Measurements from ENCODE around the gene HOXD4.
A peak's percentile ranks its signal among the peaks of the same experiment; 100 is the strongest.

Gene HOXD4

GRCh38 chr2:176124947-176125771 lies 26.2 kb upstream of the HOXD4 start:
- DNase-seq (ENCODE audit: low read depth), result no peak
- no peak for TF ChIP-seq CTCF (IDR thresholded peaks at IDR 0.05; ENCODE audit: low read depth, low read length, missing control alignments)

GRCh38 chr2:176125772-176126054 lies 25.6 kb upstream of the HOXD4 start:
- no peak overlapping the region for H3K4me3 ChIP-seq (ENCODE audit: low read depth, low read length)
- DNase-seq (ENCODE audit: low read depth), result no peak

More at GRCh38 chr2:176124947-176125771, 26.2 kb upstream of the HOXD4 start:
- H3K4me3 ChIP-seq (ENCODE audit: low read depth, low read length), result no peak overlapping the region

GRCh38 chr2:176126929-176127773 lies 24.2 kb upstream of the HOXD4 start:
- DNase-seq (ENCODE audit: low read depth), result no peak
- peak; percentile 70 for TF ChIP-seq CTCF (IDR thresholded peaks at IDR 0.05; ENCODE audit: low read depth, low read length, missing control alignments)
- no peak overlapping the region for H3K4me3 ChIP-seq (ENCODE audit: low read depth, low read length)

More at GRCh38 chr2:176125772-176126054, 25.6 kb upstream of the HOXD4 start:
- no peak for TF ChIP-seq CTCF (IDR thresholded peaks at IDR 0.05; ENCODE audit: low read depth, low read length, missing control alignments)

- TF ChIP-seq CTCF (IDR thresholded peaks at IDR 0.05; ENCODE audit: low read depth, low read length, missing control alignments), result no peak
- no peak overlapping the region for H3K4me3 ChIP-seq (ENCODE audit: low read depth, low read length)
- no peak for DNase-seq (ENCODE audit: low read depth)
These were observed 23.6 kb upstream of the HOXD4 start for GRCh38 chr2:176127774-176128072.

GRCh38 chr2:176128172-176128981 lies 23.0 kb upstream of the HOXD4 start:
- DNase-seq (ENCODE audit: low read depth), result no peak
- no peak overlapping the region for H3K4me3 ChIP-seq (ENCODE audit: low read depth, low read length)
- no peak for TF ChIP-seq CTCF (IDR thresholded peaks at IDR 0.05; ENCODE audit: low read depth, low read length, missing control alignments)

- H3K4me3 ChIP-seq (ENCODE audit: low read depth, low read length), result no peak within 1 kb of the TSS
- TF ChIP-seq CTCF (IDR thresholded peaks at IDR 0.05; ENCODE audit: low read depth, low read length, missing control alignments), result no peak
- no peak for DNase-seq (ENCODE audit: low read depth)
These were observed 22.2 kb upstream of the HOXD4 start, which contains the start of gene HOXD8 for GRCh38 chr2:176128982-176129796. HOXD8 (plus strand) TSS chr2:176129705; CDS start chr2:176130367, 662 bp downstream.
